Mucosa of stomach (tissue), 1 donor: ENCODE data around the gene TBX10.

ENCODE experiments used
- H3K27me3 ChIP-seq: one replicate; pipeline ENCODE4 v1.7.0; 2013; ENCODE audit warnings: mild to moderate bottlenecking, low read length; ENCODE audit not compliant: control insufficient read depth, insufficient read depth
- H3K36me3 ChIP-seq: one replicate; pipeline ENCODE4 v1.7.0; 2013; ENCODE audit warnings: low read length; ENCODE audit not compliant: control insufficient read depth, insufficient read depth
- H3K4me1 ChIP-seq: one replicate; pipeline ENCODE4 v1.7.0; 2013; ENCODE audit warnings: mild to moderate bottlenecking, low read length; ENCODE audit not compliant: control insufficient read depth, insufficient read depth
- H3K4me3 ChIP-seq: one replicate; pipeline ENCODE4 v1.7.0; 2013; ENCODE audit warnings: low read length
- H3K9ac ChIP-seq: one replicate; pipeline ENCODE4 v1.7.0; 2013; ENCODE audit warnings: mild to moderate bottlenecking, low read length, moderate library complexity
- H3K9me3 ChIP-seq: one replicate; pipeline ENCODE4 v1.7.0; 2013; ENCODE audit warnings: mild to moderate bottlenecking, low read length, moderate library complexity; ENCODE audit not compliant: control insufficient read depth
- donor health status: Pancreatic carcinoma.

Gene TBX10

DNA sequence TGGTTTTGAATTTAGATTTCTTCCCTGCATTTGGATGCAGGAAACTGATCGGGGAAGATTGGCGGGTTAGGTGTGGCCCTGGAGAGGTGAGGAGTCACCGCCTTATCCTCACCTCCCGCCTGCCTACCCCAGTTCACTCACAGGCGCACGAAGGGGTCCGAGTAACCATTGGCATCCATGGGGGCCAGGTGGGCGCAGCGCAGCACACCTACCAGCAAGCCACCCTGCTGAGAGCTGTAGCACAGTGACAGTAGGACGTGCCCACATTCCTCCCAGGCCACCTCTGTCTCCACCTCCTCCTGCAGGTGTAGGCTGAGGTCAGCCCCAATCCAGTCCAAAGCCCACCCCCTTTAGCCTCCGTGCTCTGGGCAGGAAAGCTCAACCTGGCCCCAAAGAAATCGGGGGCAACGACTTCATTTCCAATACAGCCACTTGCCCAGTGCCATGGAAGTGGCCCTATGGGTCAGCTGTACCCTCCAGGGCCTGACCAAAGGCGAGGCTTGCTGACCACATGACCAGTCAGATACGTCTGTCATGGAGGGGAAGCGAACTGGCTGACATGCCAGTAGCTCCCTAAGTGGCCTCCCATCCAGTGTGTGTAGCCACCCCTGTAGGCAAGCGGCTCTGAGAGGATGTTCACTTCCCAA lies 26.1 kb downstream of the TBX10 start:
- peaks cover 18% of the 10 kb centered on the region for H3K27me3 ChIP-seq
- H3K4me1 ChIP-seq = peaks cover 21% of the 10 kb centered on the region
- peaks cover 9% of the 10 kb centered on the region for H3K36me3 ChIP-seq
- peak overlapping the region; percentile 31 for H3K4me3 ChIP-seq
- no peaks in the 10 kb centered on the region for H3K9me3 ChIP-seq
- peak overlapping the region; percentile 75 for H3K9ac ChIP-seq

DNA sequence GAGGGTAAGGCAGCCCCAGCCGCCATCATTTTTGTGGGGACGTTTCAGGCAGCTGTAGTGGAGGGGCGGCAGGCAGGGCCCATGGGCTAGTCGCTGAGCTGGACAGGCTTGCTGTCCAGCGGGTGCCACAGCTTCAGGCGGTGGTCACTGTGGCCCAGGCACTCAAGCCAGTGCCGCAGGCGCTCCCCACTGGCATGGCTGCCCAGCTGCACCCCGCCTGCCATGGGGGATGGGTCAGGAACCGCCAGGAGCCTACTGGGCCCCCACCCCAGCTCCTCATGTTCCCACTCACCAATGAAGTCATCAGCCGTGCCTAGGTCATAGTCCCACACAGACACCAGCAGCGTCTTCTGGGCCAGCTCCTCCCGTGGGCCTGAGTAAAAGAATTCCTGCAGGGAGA lies 26.8 kb downstream of the TBX10 start:
- Histone ChIP-seq H3K4me1 (peaks cover 28% of the 10 kb centered on the region), H3K9me3 (no peaks in the 10 kb centered on the region), H3K36me3 (peaks cover 9% of the 10 kb centered on the region), H3K4me3 (no peak overlapping the region), H3K27me3 (peaks cover 18% of the 10 kb centered on the region), H3K9ac (no peak overlapping the region)

DNA sequence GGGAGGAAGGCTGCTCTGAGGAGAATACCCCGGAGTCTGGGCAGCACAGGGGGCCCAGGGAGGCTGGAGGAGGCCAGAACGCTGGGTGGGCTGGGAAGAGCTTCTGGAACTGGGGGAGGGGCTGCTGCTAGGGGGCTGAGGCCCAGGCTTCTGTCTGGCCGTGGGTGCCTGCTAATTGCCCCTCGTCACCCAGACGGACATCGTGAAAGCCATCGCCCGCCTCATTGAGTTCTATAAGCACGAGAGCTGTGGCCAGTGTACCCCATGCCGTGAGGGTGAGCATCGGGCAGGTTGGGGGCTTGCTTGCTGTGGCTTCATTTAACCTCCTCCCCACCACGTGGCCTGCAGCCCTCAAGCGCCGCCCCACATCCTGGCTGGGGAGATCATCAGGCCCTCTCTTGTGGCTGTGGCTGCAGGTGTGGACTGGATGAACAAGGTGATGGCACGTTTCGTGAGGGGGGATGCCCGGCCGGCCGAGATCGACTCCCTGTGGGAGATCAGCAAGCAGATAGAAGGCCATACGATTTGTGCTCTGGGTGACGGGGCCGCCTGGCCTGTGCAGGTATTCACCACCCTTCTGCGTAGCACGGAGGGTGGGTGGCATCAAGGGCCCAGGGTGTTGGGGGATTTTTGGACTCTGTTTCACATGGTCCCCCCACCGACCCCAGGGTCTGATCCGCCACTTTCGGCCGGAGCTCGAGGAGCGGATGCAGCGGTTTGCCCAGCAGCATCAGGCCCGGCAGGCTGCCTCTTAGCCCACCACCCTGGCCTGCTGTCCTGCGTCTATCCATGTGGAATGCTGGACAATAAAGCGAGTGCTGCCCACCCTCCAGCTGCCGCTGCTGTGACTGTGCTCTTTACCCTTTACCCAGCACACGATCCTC lies 27.6 kb downstream of the TBX10 start:
- no peak overlapping the region for H3K9ac ChIP-seq
- no peaks in the 10 kb centered on the region for H3K9me3 ChIP-seq
- no peak overlapping the region for H3K4me3 ChIP-seq
- peaks cover 18% of the 10 kb centered on the region for H3K27me3 ChIP-seq
- H3K36me3 ChIP-seq = peaks cover 9% of the 10 kb centered on the region
- peaks cover 36% of the 10 kb centered on the region for H3K4me1 ChIP-seq

DNA sequence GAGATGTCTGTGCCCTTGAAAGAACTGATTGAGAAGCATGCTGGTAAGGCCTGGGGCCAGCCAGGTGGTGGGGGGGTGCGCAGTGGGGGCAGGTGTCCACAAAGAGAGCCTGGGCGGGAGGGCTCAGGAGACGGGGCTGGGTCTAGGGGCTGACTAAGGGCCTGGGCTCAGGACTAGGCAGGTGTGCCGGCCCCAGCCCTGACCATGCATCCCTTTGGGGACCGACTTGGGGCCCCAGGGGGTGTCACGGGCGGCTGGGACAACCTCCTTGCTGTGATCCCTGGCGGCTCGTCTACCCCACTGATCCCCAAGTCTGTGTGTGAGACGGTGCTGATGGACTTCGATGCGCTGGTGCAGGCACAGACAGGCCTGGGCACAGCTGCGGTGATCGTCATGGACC lies 28.4 kb downstream of the TBX10 start:
- Histone ChIP-seq H3K4me3 (no peak overlapping the region), H3K27me3 (peaks cover 12% of the 10 kb centered on the region), H3K4me1 (peaks cover 32% of the 10 kb centered on the region), H3K36me3 (peaks cover 9% of the 10 kb centered on the region), H3K9ac (no peak overlapping the region), H3K9me3 (no peaks in the 10 kb centered on the region)

DNA sequence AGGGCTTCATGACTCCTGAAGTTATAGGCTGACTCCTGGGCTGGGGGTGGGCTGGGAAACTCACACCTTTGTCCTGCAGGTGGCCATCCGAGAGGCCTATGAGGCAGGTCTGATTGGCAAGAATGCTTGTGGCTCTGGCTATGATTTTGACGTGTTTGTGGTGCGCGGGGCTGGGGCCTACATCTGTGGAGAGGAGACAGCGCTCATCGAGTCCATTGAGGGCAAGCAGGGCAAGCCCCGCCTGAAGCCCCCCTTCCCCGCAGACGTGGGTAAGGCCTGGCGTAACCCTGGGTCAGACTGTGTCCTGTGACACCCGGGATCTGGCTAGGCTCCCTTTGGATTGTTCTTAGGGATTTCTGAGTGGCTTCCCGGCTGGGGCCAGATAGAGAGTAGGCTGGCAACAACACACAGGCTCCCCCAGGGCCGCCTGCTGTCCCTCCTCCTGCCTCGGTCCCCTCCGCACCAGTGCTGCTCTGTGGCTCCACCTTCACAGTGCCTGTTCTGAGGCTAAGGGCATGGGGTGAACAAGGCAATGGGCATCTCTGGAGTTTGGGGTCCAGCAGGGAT lies 29.2 kb downstream of the TBX10 start:
- H3K4me1 ChIP-seq = peaks cover 32% of the 10 kb centered on the region
- peaks cover 9% of the 10 kb centered on the region for H3K36me3 ChIP-seq

DNA sequence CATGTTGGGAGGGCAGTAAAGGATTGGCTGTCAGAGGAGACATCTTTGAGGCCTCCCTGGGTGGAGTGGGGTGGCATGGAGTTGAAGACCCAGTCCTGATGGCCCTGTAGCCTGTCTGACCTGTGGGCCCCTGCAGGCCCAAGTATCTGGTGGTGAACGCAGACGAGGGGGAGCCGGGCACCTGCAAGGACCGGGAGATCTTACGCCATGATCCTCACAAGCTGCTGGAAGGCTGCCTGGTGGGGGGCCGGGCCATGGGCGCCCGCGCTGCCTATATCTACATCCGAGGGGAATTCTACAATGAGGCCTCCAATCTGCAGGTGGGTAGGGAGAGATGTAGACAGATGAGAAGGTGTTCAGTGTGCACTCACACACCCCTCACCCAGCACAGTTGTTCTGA lies 30.2 kb downstream of the TBX10 start:
- H3K36me3 ChIP-seq = peaks cover 9% of the 10 kb centered on the region

More for the DNA sequence above, 29.2 kb downstream of the TBX10 start:
- H3K9ac ChIP-seq = no peak overlapping the region
- no peak overlapping the region for H3K4me3 ChIP-seq
- H3K27me3 ChIP-seq = peaks cover 6% of the 10 kb centered on the region
- no peaks in the 10 kb centered on the region for H3K9me3 ChIP-seq

DNA sequence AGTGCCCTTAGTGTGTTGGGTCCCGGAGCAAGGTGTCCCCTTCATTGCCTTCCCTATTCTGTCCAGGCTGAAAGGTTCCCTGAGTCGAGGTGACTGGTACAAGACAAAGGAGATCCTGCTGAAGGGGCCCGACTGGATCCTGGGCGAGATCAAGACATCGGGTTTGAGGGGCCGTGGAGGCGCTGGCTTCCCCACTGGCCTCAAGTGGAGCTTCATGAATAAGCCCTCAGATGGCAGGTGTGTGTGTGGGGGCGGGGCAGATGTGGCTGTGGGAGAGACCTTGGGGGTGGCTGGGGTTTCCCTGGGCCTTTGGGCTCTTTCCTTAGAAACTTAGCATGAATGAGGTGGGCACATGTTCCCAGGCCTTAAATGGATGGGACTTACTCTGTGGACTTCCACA lies 31.1 kb downstream of the TBX10 start:
- Histone ChIP-seq H3K4me1 (peaks cover 18% of the 10 kb centered on the region), H3K4me3 (no peak overlapping the region), H3K9ac (no peak overlapping the region), H3K27me3 (no peaks in the 10 kb centered on the region), H3K9me3 (no peaks in the 10 kb centered on the region), H3K36me3 (peaks cover 9% of the 10 kb centered on the region)

More for the DNA sequence above, 30.2 kb downstream of the TBX10 start:
- peaks cover 26% of the 10 kb centered on the region for H3K4me1 ChIP-seq
- H3K27me3 ChIP-seq = no peaks in the 10 kb centered on the region
- H3K9me3 ChIP-seq = no peaks in the 10 kb centered on the region
- no peak overlapping the region for H3K9ac ChIP-seq
- H3K4me3 ChIP-seq = no peak overlapping the region

DNA sequence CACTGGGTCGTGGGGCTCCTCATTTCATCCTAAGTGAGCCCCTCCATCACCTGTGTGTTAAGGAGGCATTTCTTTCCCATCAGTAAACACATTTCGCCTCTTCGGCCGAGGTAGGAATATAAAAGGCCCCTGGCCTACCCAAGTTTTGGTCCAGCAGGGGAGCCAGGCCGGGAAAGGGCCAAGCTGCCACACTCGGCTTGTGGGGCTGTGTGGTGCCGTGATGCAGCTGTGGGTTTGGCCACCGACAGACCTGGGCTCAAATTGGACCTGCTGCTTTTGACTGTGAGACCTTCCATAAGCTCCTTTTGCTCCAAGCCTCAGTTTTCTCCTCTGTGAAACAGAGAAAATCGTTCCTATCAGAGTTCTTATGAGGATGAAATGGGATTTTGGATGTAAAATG lies 32.1 kb downstream of the TBX10 start:
- Histone ChIP-seq H3K27me3 (no peaks in the 10 kb centered on the region), H3K9ac (peak overlapping the region; percentile 93), H3K9me3 (no peaks in the 10 kb centered on the region), H3K36me3 (peaks cover 9% of the 10 kb centered on the region), H3K4me1 (peaks cover 15% of the 10 kb centered on the region), H3K4me3 (peak overlapping the region; percentile 83)

DNA sequence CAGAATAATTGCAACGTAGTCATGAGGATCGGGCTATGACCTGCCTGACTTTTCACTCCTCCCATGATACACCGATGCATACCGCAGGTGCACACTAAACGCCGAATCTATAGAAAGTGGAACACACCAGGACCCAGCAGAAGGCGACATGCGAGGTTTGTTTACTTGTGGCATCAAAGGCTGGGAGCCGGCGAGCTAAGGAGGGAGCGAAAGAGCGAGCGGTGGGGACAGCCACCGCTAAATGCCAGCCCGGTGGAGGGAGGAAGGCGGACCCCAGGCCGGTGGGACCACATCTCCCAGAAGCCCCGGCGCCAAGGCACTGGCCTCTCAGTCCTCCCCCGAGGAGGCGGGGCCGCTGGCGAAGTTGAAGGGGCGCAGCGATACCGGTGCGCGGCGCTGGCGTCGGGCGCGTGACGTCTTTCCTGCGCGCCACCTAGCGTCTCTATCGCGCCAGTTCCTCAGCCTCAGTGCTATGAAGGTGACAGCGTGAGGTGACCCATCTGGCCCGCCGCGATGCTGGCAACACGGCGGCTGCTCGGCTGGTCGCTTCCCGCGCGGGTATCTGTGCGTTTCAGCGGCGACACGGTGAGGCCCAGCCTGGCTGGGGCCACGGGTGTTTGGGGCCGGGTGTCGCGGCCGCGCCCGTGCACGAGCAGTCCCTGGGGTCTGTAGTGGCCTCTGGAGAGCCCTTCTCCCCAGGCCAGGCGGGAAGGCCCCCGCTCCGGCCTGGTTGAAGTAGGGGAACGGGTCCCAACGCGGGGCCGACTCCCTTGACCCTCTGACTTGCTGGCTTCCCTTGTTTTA lies 32.9 kb downstream of the TBX10 start, which contains the start of gene NDUFV1:
Gene NDUFV1, plus strand, starts transcription at position 445 of the 804 bp plus-strand sequence. Its CDS starts 69 bp downstream, at position 514.
- Histone ChIP-seq H3K9me3 (no peaks in the 10 kb centered on the region), H3K27me3 (no peaks in the 10 kb centered on the region), H3K4me3 (peak within 1 kb of the TSS; percentile 83), H3K36me3 (peaks cover 9% of the 10 kb centered on the region), H3K9ac (peak within 1 kb of the TSS; percentile 93), H3K4me1 (peaks cover 15% of the 10 kb centered on the region)

DNA sequence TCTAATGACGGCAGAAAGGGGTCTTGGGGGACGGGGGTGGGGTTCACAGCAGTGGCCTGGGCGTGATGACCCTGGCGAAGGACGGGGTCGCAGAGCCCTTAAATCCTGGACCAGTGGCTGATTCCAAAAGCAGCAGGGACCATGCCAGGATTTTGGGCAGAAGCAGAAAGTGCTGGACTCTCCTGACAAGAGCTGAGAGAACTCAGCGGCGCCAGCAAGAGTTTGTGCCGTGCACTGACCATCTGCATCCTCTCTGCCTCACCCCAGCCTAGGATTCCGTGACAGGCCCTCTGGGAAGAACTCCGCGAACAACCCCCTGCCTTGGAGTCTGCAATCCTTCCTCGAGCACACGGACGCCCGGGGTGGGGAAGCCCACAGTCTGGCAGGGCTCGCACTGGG lies 33.5 kb downstream of the TBX10 start:
- Histone ChIP-seq H3K4me1 (peaks cover 15% of the 10 kb centered on the region), H3K9ac (peak overlapping the region; percentile 93), H3K9me3 (no peaks in the 10 kb centered on the region), H3K4me3 (peak overlapping the region; percentile 83), H3K27me3 (no peaks in the 10 kb centered on the region), H3K36me3 (peaks cover 9% of the 10 kb centered on the region)

DNA sequence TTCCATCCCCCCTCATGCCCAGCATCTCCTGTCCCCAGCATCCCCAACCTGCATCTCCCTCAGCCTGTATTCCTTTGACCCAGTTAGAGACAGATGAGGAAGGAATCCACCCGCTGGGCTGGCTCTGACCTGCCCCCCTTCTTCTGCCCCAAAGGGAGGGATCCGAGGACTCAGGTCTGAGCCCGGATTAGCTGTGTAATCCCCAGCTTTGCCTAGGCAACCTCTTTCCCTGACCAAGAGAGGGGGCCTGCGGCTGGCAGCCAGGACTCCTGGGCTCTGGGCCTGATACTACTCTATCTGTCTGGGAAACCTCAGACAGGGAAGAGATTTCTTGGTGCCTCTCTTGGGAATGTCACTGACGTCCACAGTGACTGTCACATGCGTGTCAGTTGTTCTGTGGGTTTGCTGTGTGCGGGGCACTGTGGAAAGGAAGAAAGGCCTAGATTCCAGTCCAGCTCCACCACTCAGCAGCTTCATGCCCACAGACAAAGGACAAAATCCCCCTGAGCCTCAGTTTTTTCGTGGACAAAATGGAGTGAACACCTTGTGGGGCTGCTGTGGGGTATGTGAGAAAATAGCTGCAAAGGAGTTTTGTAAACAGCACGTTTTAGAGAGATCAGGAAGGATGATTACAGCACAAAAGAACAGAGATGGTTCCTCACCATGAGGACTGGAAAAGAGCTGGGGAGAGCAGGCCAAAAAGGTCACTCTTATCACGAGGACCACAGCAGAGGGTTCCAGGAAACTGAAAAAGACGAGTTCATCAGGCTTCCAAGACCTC lies 34.1 kb downstream of the TBX10 start:
- no peaks in the 10 kb centered on the region for H3K9me3 ChIP-seq

More for the DNA sequence above, 34.1 kb downstream of the TBX10 start:
- no peaks in the 10 kb centered on the region for H3K27me3 ChIP-seq
- peaks cover 5% of the 10 kb centered on the region for H3K36me3 ChIP-seq
- H3K9ac ChIP-seq = peak overlapping the region; percentile 93
- peaks cover 15% of the 10 kb centered on the region for H3K4me1 ChIP-seq
- H3K4me3 ChIP-seq = no peak overlapping the region
